Measurements from ENCODE around the gene COBLL1.
"Not testable (repeated sequence)": the region's sequence is repeated elsewhere in the genome, so short reads cannot be mapped to it uniquely, and the experiment has no call there.

Gene COBLL1

DNA sequence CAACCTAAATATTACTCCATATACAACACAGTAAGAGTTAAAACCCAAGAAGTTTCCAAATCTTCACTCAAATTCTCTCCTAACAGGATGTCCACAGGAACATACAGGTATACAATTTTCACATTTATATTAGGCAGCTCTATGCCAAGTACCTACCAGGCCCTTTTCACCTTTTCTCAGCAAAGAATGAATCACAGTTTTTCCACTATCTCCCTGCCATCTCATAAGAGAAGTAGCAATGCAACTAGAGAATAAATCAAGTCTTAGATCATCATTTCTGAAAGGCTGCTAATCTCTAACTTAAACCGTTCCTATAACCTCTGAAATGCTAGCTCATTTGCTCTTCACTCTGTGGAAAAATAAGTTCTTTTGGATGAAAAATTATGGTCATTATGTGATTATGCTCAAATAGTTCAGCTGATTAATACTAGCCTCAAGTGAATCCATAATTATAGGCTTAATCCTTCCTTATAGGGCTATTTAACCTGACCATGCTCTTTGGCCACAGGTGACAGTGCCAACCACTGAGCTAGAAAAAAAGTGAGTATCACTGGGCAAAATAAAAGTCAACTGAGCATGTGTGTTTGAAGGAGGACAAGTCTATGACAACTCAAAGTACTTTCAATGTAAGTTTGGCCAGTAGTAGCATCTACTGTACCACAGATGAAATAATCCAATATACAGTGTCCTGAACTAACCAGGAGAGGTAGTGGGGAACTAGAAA is 79.7 kb downstream of the COBLL1 start:
- no peak for DNase-seq
- TF ChIP-seq, protein P1, sequence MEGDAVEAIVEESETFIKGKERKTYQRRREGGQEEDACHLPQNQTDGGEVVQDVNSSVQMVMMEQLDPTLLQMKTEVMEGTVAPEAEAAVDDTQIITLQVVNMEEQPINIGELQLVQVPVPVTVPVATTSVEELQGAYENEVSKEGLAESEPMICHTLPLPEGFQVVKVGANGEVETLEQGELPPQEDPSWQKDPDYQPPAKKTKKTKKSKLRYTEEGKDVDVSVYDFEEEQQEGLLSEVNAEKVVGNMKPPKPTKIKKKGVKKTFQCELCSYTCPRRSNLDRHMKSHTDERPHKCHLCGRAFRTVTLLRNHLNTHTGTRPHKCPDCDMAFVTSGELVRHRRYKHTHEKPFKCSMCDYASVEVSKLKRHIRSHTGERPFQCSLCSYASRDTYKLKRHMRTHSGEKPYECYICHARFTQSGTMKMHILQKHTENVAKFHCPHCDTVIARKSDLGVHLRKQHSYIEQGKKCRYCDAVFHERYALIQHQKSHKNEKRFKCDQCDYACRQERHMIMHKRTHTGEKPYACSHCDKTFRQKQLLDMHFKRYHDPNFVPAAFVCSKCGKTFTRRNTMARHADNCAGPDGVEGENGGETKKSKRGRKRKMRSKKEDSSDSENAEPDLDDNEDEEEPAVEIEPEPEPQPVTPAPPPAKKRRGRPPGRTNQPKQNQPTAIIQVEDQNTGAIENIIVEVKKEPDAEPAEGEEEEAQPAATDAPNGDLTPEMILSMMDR (IDR thresholded peaks at IDR 0.05; ENCODE audit: low read depth, low read length) = no peak
- Histone ChIP-seq H3K36me3 (no peaks in the 10 kb centered on the region), H3K9me3 (ENCODE audit: severe bottlenecking) (no peaks in the 10 kb centered on the region), H3K27ac (no peak overlapping the region), H3K4me3 (ENCODE audit: low read depth, low read length) (no peak overlapping the region), H3K27me3 (ENCODE audit: insufficient read depth, low read depth, severe bottlenecking) (no peaks in the 10 kb centered on the region)

DNA sequence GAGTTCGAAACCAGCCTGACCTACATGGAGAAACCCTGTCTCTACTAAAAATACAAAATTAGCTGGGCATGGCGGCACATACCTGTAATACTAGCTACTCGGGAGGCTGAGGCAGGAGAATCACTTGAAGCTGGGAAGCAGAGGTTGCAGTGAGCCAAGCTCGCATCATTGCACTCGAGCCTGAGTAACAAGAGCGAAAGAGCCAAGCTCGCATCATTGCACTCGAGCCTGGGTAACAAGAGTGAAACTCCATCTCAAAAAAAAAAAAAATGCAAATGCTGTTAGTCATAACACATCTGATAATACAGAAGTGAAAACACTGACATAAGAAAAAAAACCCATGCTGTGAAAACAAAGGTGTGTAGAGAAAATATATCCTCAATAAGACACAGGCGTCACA is 80.4 kb downstream of the COBLL1 start:
- not testable (repeated sequence) for H3K36me3 ChIP-seq; H3K4me3 ChIP-seq (ENCODE audit: low read depth, low read length); H3K9me3 ChIP-seq (ENCODE audit: severe bottlenecking); H3K27ac ChIP-seq; DNase-seq; H3K27me3 ChIP-seq (ENCODE audit: insufficient read depth, low read depth, severe bottlenecking)

DNA sequence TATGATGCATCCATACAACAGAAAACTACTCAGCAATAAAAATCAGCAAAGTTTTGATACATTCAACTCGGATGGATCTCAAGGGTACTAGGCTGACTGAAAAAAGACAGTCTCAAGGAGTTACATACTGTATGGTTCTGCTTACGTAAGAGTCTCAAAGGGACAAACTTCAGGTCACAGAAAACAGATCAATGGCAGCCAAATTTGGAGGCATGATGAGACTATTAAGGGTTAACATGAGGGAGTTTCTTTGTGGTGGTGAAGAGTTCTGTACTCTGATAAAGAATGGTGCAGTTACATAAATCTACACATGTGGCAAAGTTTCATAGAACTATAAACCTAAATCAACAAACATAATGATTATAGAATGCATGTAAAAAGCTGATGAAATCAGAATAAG is 81.4 kb downstream of the COBLL1 start:
- TF ChIP-seq, protein P1 (IDR thresholded peaks at IDR 0.05; ENCODE audit: low read depth, low read length) = no peak
- Histone ChIP-seq H3K9me3 (ENCODE audit: severe bottlenecking) (no peaks in the 10 kb centered on the region), H3K27me3 (ENCODE audit: insufficient read depth, low read depth, severe bottlenecking) (no peaks in the 10 kb centered on the region), H3K4me3 (ENCODE audit: low read depth, low read length) (no peak overlapping the region), H3K36me3 (no peaks in the 10 kb centered on the region), H3K27ac (no peak overlapping the region)
- DNase-seq = no peak

DNA sequence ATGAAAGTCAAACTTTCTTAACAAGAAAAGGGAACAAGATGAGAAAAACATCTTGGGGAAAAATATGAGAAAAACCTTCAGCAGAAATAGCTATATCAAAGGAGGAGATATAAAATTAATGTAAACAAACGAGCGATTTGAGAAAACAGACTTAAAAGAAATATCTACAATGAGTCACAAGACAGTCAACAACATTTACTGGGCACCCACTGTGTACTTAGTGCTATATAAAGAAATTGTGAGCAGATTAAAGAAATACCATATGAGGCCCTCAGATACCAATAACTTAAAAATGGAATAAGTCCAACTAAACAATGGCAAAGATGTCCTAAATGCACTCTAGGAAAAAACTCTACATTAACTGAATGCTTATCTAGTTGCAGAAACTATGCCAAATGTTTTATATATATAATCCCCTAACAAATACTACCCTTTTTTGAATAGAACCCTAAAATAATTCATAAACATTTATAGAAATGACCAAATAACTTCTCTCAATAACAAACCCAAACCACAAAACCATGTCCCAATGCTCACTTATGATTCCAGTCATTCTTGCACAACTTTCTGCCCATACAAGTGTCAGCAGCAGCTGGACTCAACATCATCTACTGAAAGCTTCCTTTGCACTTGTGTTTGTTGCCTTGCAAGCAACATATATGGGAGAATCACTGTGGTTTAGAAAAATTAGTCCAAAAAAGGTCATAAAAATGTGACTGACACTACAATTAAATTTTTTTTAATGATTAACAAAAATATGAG is 83.5 kb downstream of the COBLL1 start:
- no peak overlapping the region for H3K27ac ChIP-seq
- no peak overlapping the region for H3K4me3 ChIP-seq (ENCODE audit: low read depth, low read length)
- no peaks in the 10 kb centered on the region for H3K9me3 ChIP-seq (ENCODE audit: severe bottlenecking)
- no peaks in the 10 kb centered on the region for H3K36me3 ChIP-seq
- DNase-seq = no peak
- H3K27me3 ChIP-seq (ENCODE audit: insufficient read depth, low read depth, severe bottlenecking) = no peaks in the 10 kb centered on the region
- TF ChIP-seq, protein P1 (IDR thresholded peaks at IDR 0.05; ENCODE audit: low read depth, low read length) = no peak

DNA sequence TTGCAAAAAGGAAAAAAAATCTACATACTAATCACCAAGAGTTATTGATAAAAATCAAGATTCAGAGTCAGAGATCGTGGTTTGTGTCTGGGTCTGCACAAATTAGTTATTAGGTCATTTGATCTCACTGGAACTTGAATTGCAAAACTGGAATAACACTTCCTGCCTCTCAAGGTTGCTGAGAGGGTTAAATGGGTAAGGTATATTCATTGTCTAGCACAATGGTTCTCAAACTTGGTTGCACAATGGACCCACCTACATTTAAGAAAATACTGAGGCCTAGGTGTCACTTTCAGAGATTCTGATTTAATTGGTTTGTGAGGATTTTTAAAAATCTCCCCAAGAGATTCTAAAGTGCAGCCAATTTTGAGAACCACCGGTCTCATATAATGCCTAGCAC is 84.8 kb downstream of the COBLL1 start:
- Histone ChIP-seq H3K9me3 (ENCODE audit: severe bottlenecking) (no peaks in the 10 kb centered on the region), H3K27ac (no peak overlapping the region), H3K36me3 (no peaks in the 10 kb centered on the region), H3K27me3 (ENCODE audit: insufficient read depth, low read depth, severe bottlenecking) (no peaks in the 10 kb centered on the region), H3K4me3 (ENCODE audit: low read depth, low read length) (no peak overlapping the region)
- TF ChIP-seq, protein P1 (IDR thresholded peaks at IDR 0.05; ENCODE audit: low read depth, low read length) = no peak
- DNase-seq = no peak

DNA sequence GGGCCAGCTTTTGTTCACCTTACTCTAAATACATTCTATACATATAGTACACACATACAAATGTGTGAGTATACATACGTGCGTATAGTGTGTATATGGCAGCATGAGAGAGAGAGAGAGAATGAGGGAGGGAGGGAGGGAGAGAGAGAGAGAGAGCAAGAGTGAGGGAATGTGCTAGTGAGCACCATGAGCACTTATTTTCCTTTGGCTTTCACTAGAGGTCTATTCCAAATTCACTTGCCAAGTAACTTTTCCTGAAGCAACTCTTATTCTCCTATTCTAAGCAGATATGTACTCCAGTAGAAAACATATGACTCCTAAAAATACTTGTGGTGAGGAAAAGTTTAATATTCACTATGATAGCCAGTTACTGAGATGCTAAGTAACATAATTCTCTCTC is 85.7 kb downstream of the COBLL1 start:
- Histone ChIP-seq H3K9me3 (ENCODE audit: severe bottlenecking) (no peaks in the 10 kb centered on the region), H3K27me3 (ENCODE audit: insufficient read depth, low read depth, severe bottlenecking) (no peaks in the 10 kb centered on the region), H3K27ac (no peak overlapping the region), H3K4me3 (ENCODE audit: low read depth, low read length) (no peak overlapping the region), H3K36me3 (no peaks in the 10 kb centered on the region)
- no peak for DNase-seq
- TF ChIP-seq, protein P1 (IDR thresholded peaks at IDR 0.05; ENCODE audit: low read depth, low read length) = no peak
